Spleen (tissue), 11 donors: ENCODE data around the gene GABBR2. TPM values are rescaled to one million over a fixed set of nuclear protein-coding genes. Genes with fewer than 3 reads are reported as not detected.

Experiments
- DNase-seq: peaks from one replicate; pipeline ENCODE4 v3.0.0-alpha.2; 2020
- H3K27ac ChIP-seq, 8 donors: fragments of 200-600 bp; sonication (generic) in 7 of 8; 1 replicate in 4 of 8; 2 replicates in 4 of 8; pipeline versions ENCODE4 v1.5.0 to v1.8.0; 2016 to 2021; ENCODE audit warnings: inconsistent platforms in 4 of 8, mild to moderate bottlenecking in 4 of 8, moderate library complexity in 1 of 8
- H3K27me3 ChIP-seq, 7 donors: fragments of 200-600 bp; sonication (generic) in 6 of 7; replicated peaks in 1 of 7; 1 replicate in 4 of 7; 2 replicates in 3 of 7; pipeline versions ENCODE4 v1.5.0 to v1.8.0; 2016 to 2021; ENCODE audit warnings: inconsistent platforms in 3 of 7, mild to moderate bottlenecking in 1 of 7
- H3K36me3 ChIP-seq, 6 donors: fragments of 200-600 bp; sonication (generic) in 5 of 6; 1 replicate in 4 of 6; 2 replicates in 2 of 6; pipeline versions ENCODE4 v1.5.0 to v1.8.0; 2016 to 2021; ENCODE audit warnings: inconsistent platforms in 2 of 6
- H3K4me1 ChIP-seq, 6 donors: fragments of 200-600 bp; sonication (generic) in 5 of 6; 1 replicate in 3 of 6; 2 replicates in 3 of 6; pipeline versions ENCODE4 v1.5.0 to v1.8.0; 2016 to 2021; ENCODE audit warnings: inconsistent platforms in 3 of 6
- H3K4me3 ChIP-seq, 8 donors: fragments of 200-600 bp; sonication (generic) in 7 of 8; 1 replicate in 4 of 8; 2 replicates in 4 of 8; pipeline versions ENCODE4 v1.5.0 to v1.8.0; 2016 to 2021; ENCODE audit warnings: inconsistent platforms in 4 of 8, mild to moderate bottlenecking in 4 of 8, moderate library complexity in 2 of 8
- H3K9me3 ChIP-seq, 8 donors: fragments of 200-600 bp; sonication (generic) in 7 of 8; 1 replicate in 4 of 8; 2 replicates in 4 of 8; pipeline versions ENCODE4 v1.5.0 to v1.8.0; 2016 to 2021; ENCODE audit warnings: inconsistent platforms in 4 of 8
- POLR2A ChIP-seq, 3 donors: fragments of 450-650 bp; IDR thresholded peaks; one replicate each; pipeline ENCODE4 v1.5.1; 2017; ENCODE audit warnings: antibody characterized with exemption in 3 of 3, mild to moderate bottlenecking in 1 of 3
- POLR2AphosphoS5 ChIP-seq, 3 donors: sonication (generic); formaldehyde crosslinking; IDR thresholded peaks; one replicate each; pipeline ENCODE4 v1.5.1; 2017; ENCODE audit warnings: antibody characterized with exemption in 3 of 3
- WGBS, 5 donors: extraction: QIAGEN DNeasy Blood & Tissue Kit in 3 of 5; methylation state at CpG; one replicate each; pipeline versions ENCODE4 v1.1.5 to v1.1.7; 2013 to 2018; 5-methylcytosine and 5-hydroxymethylcytosine counted together
- intact Hi-C: fragments of 100-400 bp; cut with DNase I; formaldehyde crosslinking; loops from one replicate; pipeline ENCODE4 v1.15.0; 2023; ENCODE audit warnings: low total_unique reads
- polyA plus RNA-seq, 3 donors: library from polyadenylated mRNA; stranded (reverse); fragments of 200-250 nt; gene quantifications; one replicate each; pipeline ENCODE4 v1.2.1, GENCODE V29; 2013
- total RNA-seq, 7 donors: library from RNA; depleted of rRNA in 3 of 7; stranded (reverse); fragments of >200 nt in 3 of 7; fragmentation: NEBNext Ultra II Directional in 4 of 7; extraction: Animal tissue kit (Norgen Biotek cat#: 25700) in 4 of 7; gene quantifications; one replicate each; pipeline versions ENCODE4 v1.1.0 to v1.2.1, GENCODE V29; 2016 to 2021
- TF ChIP-seq, protein P1 (sequence below), 11 experiments: fragments of 200-600 bp in 7 of 11; fragments of 450-650 bp in 4 of 11; sonication (generic) in 4 of 11; IDR thresholded peaks in 8 of 11; conservative IDR thresholded peaks in 3 of 11; 1 replicate in 7 of 11; 2 replicates in 4 of 11; pipeline versions ENCODE4 v1.4.0 to v1.8.0; 2016 to 2021; ENCODE audit warnings: antibody characterized with exemption in 11 of 11, inconsistent platforms in 4 of 11, mild to moderate bottlenecking in 1 of 11
- donor health status: healthy with polysubstance abuse.
- donor health status: DM: no; HTN: no; CAD: no; lungs with moderate emphysema.
- donor health status: DM: no; HTN: no; CAD: no.
- donor health status: Bipolar disorder and iron deficiency.
- donor health status: healthy.
- donor health status: DM: no; HTN: no; CAD: no.
- donor health status: DM: yes; HTN: yes; CAD: no.

Gene GABBR2
- total and polyA plus RNA-seq, 10 donors: 0.03 to 0.32 (median 0.07) TPM; not detected in 7

- no peak overlapping the region for H3K27ac ChIP-seq
- no peaks in the 10 kb centered on the region for H3K4me1 ChIP-seq
- no peak overlapping the region for H3K4me3 ChIP-seq
- peaks cover 0 to 23% (median 0%) of the 10 kb centered on the region in 7 donors for H3K27me3 ChIP-seq
- peaks cover 0 to 26% (median 25%) of the 10 kb centered on the region in 8 donors for H3K9me3 ChIP-seq
- DNase-seq: no peak
- TF ChIP-seq POLR2AphosphoS5 (IDR thresholded peaks at IDR 0.05) (no peak), POLR2A (IDR thresholded peaks at IDR 0.05) (no peak)
- TF ChIP-seq, protein P1, sequence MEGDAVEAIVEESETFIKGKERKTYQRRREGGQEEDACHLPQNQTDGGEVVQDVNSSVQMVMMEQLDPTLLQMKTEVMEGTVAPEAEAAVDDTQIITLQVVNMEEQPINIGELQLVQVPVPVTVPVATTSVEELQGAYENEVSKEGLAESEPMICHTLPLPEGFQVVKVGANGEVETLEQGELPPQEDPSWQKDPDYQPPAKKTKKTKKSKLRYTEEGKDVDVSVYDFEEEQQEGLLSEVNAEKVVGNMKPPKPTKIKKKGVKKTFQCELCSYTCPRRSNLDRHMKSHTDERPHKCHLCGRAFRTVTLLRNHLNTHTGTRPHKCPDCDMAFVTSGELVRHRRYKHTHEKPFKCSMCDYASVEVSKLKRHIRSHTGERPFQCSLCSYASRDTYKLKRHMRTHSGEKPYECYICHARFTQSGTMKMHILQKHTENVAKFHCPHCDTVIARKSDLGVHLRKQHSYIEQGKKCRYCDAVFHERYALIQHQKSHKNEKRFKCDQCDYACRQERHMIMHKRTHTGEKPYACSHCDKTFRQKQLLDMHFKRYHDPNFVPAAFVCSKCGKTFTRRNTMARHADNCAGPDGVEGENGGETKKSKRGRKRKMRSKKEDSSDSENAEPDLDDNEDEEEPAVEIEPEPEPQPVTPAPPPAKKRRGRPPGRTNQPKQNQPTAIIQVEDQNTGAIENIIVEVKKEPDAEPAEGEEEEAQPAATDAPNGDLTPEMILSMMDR (IDR thresholded peaks at IDR 0.05 in 8 of 11, conservative IDR thresholded peaks at IDR 0.05 in 3 of 11): no peak
- intact Hi-C loops: no loop called here
- WGBS, 5 donors: 73 to 86% (median 83%) methylated on average over 8 to 11 of the region's 11 CpGs
- no peaks in the 10 kb centered on the region for H3K36me3 ChIP-seq
Observed at GRCh38 chr9:98362624-98363252, 346.0 kb downstream of the GABBR2 start.

DNA sequence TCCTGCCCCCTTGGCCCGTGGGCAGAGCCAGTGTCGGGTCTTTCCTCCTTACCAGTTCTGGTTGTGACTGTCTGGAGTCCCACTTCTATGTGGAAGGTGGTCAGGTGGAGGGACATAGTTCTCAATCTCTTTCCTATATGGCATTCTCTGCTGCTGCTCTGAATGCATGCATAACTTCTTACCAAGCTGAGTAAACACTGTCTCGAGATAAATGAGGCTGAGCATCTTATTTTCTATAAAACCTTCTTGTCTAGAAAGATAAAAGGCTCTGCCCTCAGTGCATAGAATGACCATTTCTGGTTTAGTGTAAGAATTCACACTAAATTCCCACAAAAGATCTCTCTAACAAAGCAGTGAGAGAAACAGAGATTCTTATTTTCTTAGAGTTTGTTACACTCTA lies 347.1 kb downstream of the GABBR2 start:
- WGBS, 5 donors: 61 to 89% (median 65%) methylated on average over 3 of the region's 3 CpGs
- DNase-seq: no peak
- intact Hi-C loops: no loop called here
- TF ChIP-seq POLR2A (IDR thresholded peaks at IDR 0.05) (no peak), POLR2AphosphoS5 (IDR thresholded peaks at IDR 0.05) (no peak)
- TF ChIP-seq, protein P1 (IDR thresholded peaks at IDR 0.05 in 8 of 11, conservative IDR thresholded peaks at IDR 0.05 in 3 of 11): no peak
- H3K4me3 ChIP-seq: no peak overlapping the region
- H3K9me3 ChIP-seq: peaks cover 0 to 25% (median 22%) of the 10 kb centered on the region in 8 donors
- H3K27me3 ChIP-seq: peaks cover 0 to 23% (median 0%) of the 10 kb centered on the region in 7 donors
- no peaks in the 10 kb centered on the region for H3K36me3 ChIP-seq
- H3K27ac ChIP-seq: no peak overlapping the region
- no peaks in the 10 kb centered on the region for H3K4me1 ChIP-seq

- H3K36me3 ChIP-seq: no peaks in the 10 kb centered on the region
- no peaks in the 10 kb centered on the region for H3K4me1 ChIP-seq
- DNase-seq: no peak
- H3K9me3 ChIP-seq: peaks cover 0 to 11% (median 8%) of the 10 kb centered on the region in 8 donors
- TF ChIP-seq POLR2AphosphoS5 (IDR thresholded peaks at IDR 0.05): no peak
- TF ChIP-seq POLR2A (IDR thresholded peaks at IDR 0.05): no peak
- TF ChIP-seq, protein P1 (IDR thresholded peaks at IDR 0.05 in 8 of 11, conservative IDR thresholded peaks at IDR 0.05 in 3 of 11): no peak
- H3K4me3 ChIP-seq: no peak overlapping the region
- intact Hi-C loops: no loop called here
- WGBS, 5 donors: 61 to 68% (median 63%) methylated on average over 2 of the region's 2 CpGs
- H3K27ac ChIP-seq: no peak overlapping the region
- peaks cover 0 to 23% (median 0%) of the 10 kb centered on the region in 7 donors for H3K27me3 ChIP-seq
Observed at GRCh38 chr9:98360176-98360708, 348.5 kb downstream of the GABBR2 start.

GRCh38 chr9:98359569-98359968 lies 349.2 kb downstream of the GABBR2 start:
- H3K9me3 ChIP-seq: peaks cover 0 to 4% (median under 1%) of the 10 kb centered on the region in 8 donors
- H3K4me3 ChIP-seq: no peak overlapping the region
- DNase-seq: no peak
- 67 to 87% (median 81%) methylated on average over 8 of the region's 8 CpGs for WGBS, 5 donors
- peaks cover 0 to 23% (median 0%) of the 10 kb centered on the region in 7 donors for H3K27me3 ChIP-seq
- no peaks in the 10 kb centered on the region for H3K36me3 ChIP-seq
- intact Hi-C loops: no loop called here
- TF ChIP-seq POLR2A (IDR thresholded peaks at IDR 0.05): no peak
- TF ChIP-seq, protein P1 (IDR thresholded peaks at IDR 0.05 in 8 of 11, conservative IDR thresholded peaks at IDR 0.05 in 3 of 11): no peak
- H3K4me1 ChIP-seq: no peaks in the 10 kb centered on the region
- no peak overlapping the region for H3K27ac ChIP-seq
